Keratinocyte (primary cell): ENCODE data around the gene GRIA1. TPM values are rescaled to one million over a fixed set of nuclear protein-coding genes. Genes with fewer than 3 reads are reported as not detected.

Experiments used
- DNase-seq: peaks from one replicate; pipeline ENCODE4 v3.0.0-alpha.2; 2011; ENCODE audit warnings: low read depth, missing footprints, low spot score
- FAIRE-seq: peaks from 2 replicates; lab custom pipeline; 2011; peaks lifted over from hg19 to GRCh38; lab: Jason Lieb, UNC
- H2AFZ ChIP-seq: 2 replicates; pipeline ENCODE4 v1.6.0; 2012; ENCODE audit warnings: low read length, control low read depth, inconsistent platforms; ENCODE audit not compliant: control insufficient read depth
- H3K27ac ChIP-seq: 2 replicates; pipeline ENCODE4 v1.5.1; 2011; ENCODE audit warnings: low read length; ENCODE audit not compliant: control insufficient read depth, insufficient read depth
- H3K27me3 ChIP-seq: 3 replicates; pipeline ENCODE4 v1.6.0; 2011; ENCODE audit warnings: low read length; ENCODE audit not compliant: control insufficient read depth, insufficient read depth; ENCODE audit errors: extremely low read depth
- H3K36me3 ChIP-seq, 2 experiments: 2 replicates in 1 of 2; 3 replicates in 1 of 2; pipeline ENCODE4 v1.5.1; 2011; ENCODE audit warnings: low read length in 2 of 2, mild to moderate bottlenecking in 1 of 2; ENCODE audit not compliant: control insufficient read depth in 2 of 2, insufficient read depth in 2 of 2; ENCODE audit errors: extremely low read depth in 1 of 2
- H3K4me1 ChIP-seq: 3 replicates; pipeline ENCODE4 v1.5.1; 2011; ENCODE audit warnings: low read length; ENCODE audit not compliant: control insufficient read depth, insufficient read depth; ENCODE audit errors: extremely low read depth
- H3K4me2 ChIP-seq: 3 replicates; pipeline ENCODE4 v1.6.0; 2011; ENCODE audit warnings: low read depth, low read length; ENCODE audit not compliant: control insufficient read depth, insufficient read depth; ENCODE audit errors: extremely low read depth
- H3K4me3 ChIP-seq, 3 experiments: fragments of 200-600 bp in 1 of 3; sonication (generic) in 1 of 3; 2 replicates in 2 of 3; 3 replicates in 1 of 3; pipeline ENCODE4 v1.5.1; 2011 to 2016; ENCODE audit warnings: low read length in 3 of 3, mild to moderate bottlenecking in 3 of 3, control low read depth in 2 of 3, inconsistent platforms in 1 of 3, low read depth in 1 of 3, mixed read lengths in 1 of 3, mixed run types in 1 of 3, moderate library complexity in 1 of 3; ENCODE audit not compliant: control insufficient read depth in 2 of 3, insufficient read depth in 2 of 3; ENCODE audit errors: extremely low read depth in 1 of 3
- H3K79me2 ChIP-seq: 2 replicates; pipeline ENCODE4 v1.6.0; 2012; ENCODE audit warnings: low read length; ENCODE audit not compliant: control insufficient read depth, insufficient read depth
- H3K9ac ChIP-seq: 3 replicates; pipeline ENCODE4 v1.6.0; 2011; ENCODE audit warnings: low read length; ENCODE audit not compliant: control insufficient read depth, insufficient read depth; ENCODE audit errors: extremely low read depth
- H3K9me1 ChIP-seq: 3 replicates; pipeline ENCODE4 v1.6.0; 2011; ENCODE audit warnings: low read length; ENCODE audit not compliant: control insufficient read depth, insufficient read depth; ENCODE audit errors: extremely low read depth
- H3K9me3 ChIP-seq: 2 replicates; pipeline ENCODE4 v1.5.1; 2012; ENCODE audit warnings: low read depth, low read length; ENCODE audit not compliant: control insufficient read depth
- H4K20me1 ChIP-seq: 3 replicates; pipeline ENCODE4 v1.6.0; 2011; ENCODE audit warnings: low read length; ENCODE audit not compliant: control insufficient read depth, insufficient read depth; ENCODE audit errors: extremely low read depth
- CTCF ChIP-seq, 3 experiments: IDR thresholded peaks in 1 of 3; conservative IDR thresholded peaks in 1 of 3; optimal IDR thresholded peaks in 1 of 3; 2 replicates in 2 of 3; 3 replicates in 1 of 3; pipeline versions ENCODE3 to v1.5.1; 2011; ENCODE audit warnings: low read length in 3 of 3, mild to moderate bottlenecking in 3 of 3, moderate library complexity in 2 of 3, control low read depth in 1 of 3, inconsistent platforms in 1 of 3; ENCODE audit not compliant: insufficient read depth in 2 of 3; ENCODE audit errors: extremely low read depth in 1 of 3
- EZH2 ChIP-seq: IDR thresholded peaks from one replicate; pipeline ENCODE4 v1.6.1; 2012; ENCODE audit warnings: inconsistent platforms, mild to moderate bottlenecking, low read length, moderate library complexity
- dilution Hi-C: fragments of 300-500 bp; cut with MboI; formaldehyde crosslinking; loops from one replicate; pipeline ENCODE4 v1.7.0; 2020; ENCODE audit warnings: low sequenced_read_pairs; ENCODE audit not compliant: extremely low pct_ligation_motif_present
- polyA plus RNA-seq, 5 experiments: library from polyadenylated mRNA; depleted of rRNA in 3 of 5; stranded (reverse) in 3 of 5; stranded (forward) in 1 of 5; unstranded in 1 of 5; fragments of >200 nt; gene quantifications; 1 replicate in 1 of 5; 2 replicates in 3 of 5; 3 replicates in 1 of 5; pipeline versions ENCODE4 v1.2.1 to v1.2.3, GENCODE V29; 2011 to 2012; ENCODE audit warnings: missing spikeins in 2 of 5, low read depth in 1 of 5, low replicate concordance in 1 of 5

The GRIA1 gene
- polyA plus RNA-seq, 1 donor (not counting 4 experiments of a cell fraction or from before 2014, with no cell fraction given) = not detected

GRCh38 chr5:153489611-153490010 is 859 bp upstream of the GRIA1 start:
- Histone ChIP-seq H3K4me1 (peaks cover 16% of the 10 kb centered on the region), H3K79me2 (no peaks in the 10 kb centered on the region), H3K36me3 (no peaks in the 10 kb centered on the region), H3K27ac (no peak overlapping the region), H3K9me1 (no peaks in the 10 kb centered on the region), H4K20me1 (no peaks in the 10 kb centered on the region), H3K9me3 (no peaks in the 10 kb centered on the region), H3K9ac (no peak overlapping the region), H2AFZ (no peak overlapping the region), H3K4me3 (no peak overlapping the region), H3K27me3 (no peaks in the 10 kb centered on the region), H3K4me2 (no peak overlapping the region)
- TF ChIP-seq EZH2 (no peak), CTCF (optimal IDR thresholded peaks at IDR 0.05 in 1 of 3, IDR thresholded peaks at IDR 0.05 in 1 of 3, conservative IDR thresholded peaks at IDR 0.05 in 1 of 3; ENCODE audit: extremely low read depth in 1 of 3, insufficient read depth in 2 of 3, low read length in 3 of 3) (no peak)
- DNase-seq = no peak
- dilution Hi-C loops = no loop called here
- no peak for FAIRE-seq

- Histone ChIP-seq H3K9ac (no peak overlapping the region), H3K27ac (no peak overlapping the region), H3K4me2 (peak overlapping the region; percentile 63), H3K9me1 (no peaks in the 10 kb centered on the region), H3K9me3 (no peaks in the 10 kb centered on the region), H2AFZ (peak overlapping the region; percentile 50), H3K27me3 (no peaks in the 10 kb centered on the region), H4K20me1 (no peaks in the 10 kb centered on the region), H3K36me3 (no peaks in the 10 kb centered on the region), H3K4me1 (peaks cover 16% of the 10 kb centered on the region), H3K4me3 (no peak overlapping the region), H3K79me2 (no peaks in the 10 kb centered on the region)
- no peak for FAIRE-seq
- TF ChIP-seq CTCF (optimal IDR thresholded peaks at IDR 0.05 in 1 of 3, IDR thresholded peaks at IDR 0.05 in 1 of 3, conservative IDR thresholded peaks at IDR 0.05 in 1 of 3; ENCODE audit: extremely low read depth in 1 of 3, insufficient read depth in 2 of 3, low read length in 3 of 3) (no peak), EZH2 (no peak)
- dilution Hi-C loops = no loop called here
- no peak for DNase-seq
These were observed 721 bp downstream of the GRIA1 start for GRCh38 chr5:153491038-153491744.
